Dendritic cell treated with granulocyte-macrophage colony-stimulating factor and Interleukin-4, amounts not matched to agents 40 ng/mL and 50 ng/mL, for 4 days (primary cell): ENCODE measurements around the gene NLRP8.
"Not testable (repeated sequence)": the region's sequence is repeated elsewhere in the genome, so short reads cannot be mapped to it uniquely, and the experiment has no call there.

Source experiments
- H3K27ac Mint-ChIP-seq: one replicate; pipeline ENCODE4 v1.8.0; 2022; ENCODE audit warnings: mild to moderate bottlenecking, mixed read lengths
- H3K27me3 Mint-ChIP-seq: one replicate; pipeline ENCODE4 v1.8.0; 2022; ENCODE audit warnings: mild to moderate bottlenecking, mixed read lengths
- H3K36me3 Mint-ChIP-seq: one replicate; pipeline ENCODE4 v1.8.0; 2022; ENCODE audit warnings: low read depth, mixed read lengths
- H3K4me1 Mint-ChIP-seq: one replicate; pipeline ENCODE4 v1.8.0; 2022; ENCODE audit warnings: low read depth, mixed read lengths
- H3K4me3 Mint-ChIP-seq: one replicate; pipeline ENCODE4 v1.8.0; 2022; ENCODE audit warnings: mild to moderate bottlenecking, moderate library complexity, mixed read lengths
- H3K9me3 Mint-ChIP-seq: one replicate; pipeline ENCODE4 v1.8.0; 2022; ENCODE audit warnings: mixed read lengths
- intact Hi-C: fragments of 100-400 bp; cut with micrococcal nuclease; formaldehyde crosslinking; loops from one replicate; pipeline ENCODE4 v1.15.0; 2022

Gene NLRP8

DNA sequence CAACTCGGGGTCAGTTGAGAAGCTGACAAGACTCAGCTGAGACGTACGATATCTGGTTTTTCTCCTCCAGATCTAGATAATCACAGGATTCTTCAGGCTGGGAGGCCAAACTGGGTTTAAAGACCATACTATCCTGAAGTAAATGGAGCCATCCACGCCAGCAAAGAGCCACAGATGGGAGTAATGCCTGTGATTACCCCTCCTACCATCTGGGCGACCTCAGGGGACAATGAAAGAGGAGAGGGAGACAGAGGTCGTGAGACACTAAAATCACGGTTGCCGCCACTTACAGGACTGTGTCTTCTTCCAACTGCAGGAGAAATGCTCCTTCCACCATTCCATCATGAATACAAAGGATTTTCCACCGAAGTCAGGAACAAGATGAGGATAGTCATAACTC is 12.4 kb upstream of the NLRP8 start:
- H3K27me3 Mint-ChIP-seq = no peaks in the 10 kb centered on the region
- no peak overlapping the region for H3K27ac Mint-ChIP-seq
- no peaks in the 10 kb centered on the region for H3K4me1 Mint-ChIP-seq
- H3K36me3 Mint-ChIP-seq = no peaks in the 10 kb centered on the region
- intact Hi-C loops = no loop called here
- no peak overlapping the region for H3K4me3 Mint-ChIP-seq
- H3K9me3 Mint-ChIP-seq = peaks cover 70% of the 10 kb centered on the region

DNA sequence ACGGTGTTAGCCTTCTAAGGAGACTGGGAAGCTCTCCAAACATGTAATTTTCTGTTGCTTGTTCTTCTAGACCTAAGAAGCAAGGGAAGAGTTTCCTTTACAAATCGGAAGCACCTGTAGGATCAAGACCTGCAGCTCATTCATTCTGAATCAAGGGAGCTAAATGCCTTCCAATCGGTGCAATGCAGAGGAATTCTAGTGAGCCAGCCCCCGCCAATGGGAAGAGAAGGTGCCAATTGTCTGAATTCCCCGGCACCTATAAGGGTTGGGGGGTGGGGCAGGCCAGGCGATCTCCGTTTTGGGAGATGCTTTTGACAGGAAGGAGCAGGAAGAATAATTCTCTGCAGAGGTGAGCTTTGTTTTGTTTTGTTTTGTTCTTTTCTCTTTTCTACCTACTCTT is 8.4 kb upstream of the NLRP8 start:
- H3K9me3 Mint-ChIP-seq = peaks cover 73% of the 10 kb centered on the region
- intact Hi-C loops = no loop called here
- H3K27me3 Mint-ChIP-seq = no peaks in the 10 kb centered on the region
- no peak overlapping the region for H3K4me3 Mint-ChIP-seq
- no peaks in the 10 kb centered on the region for H3K4me1 Mint-ChIP-seq
- H3K27ac Mint-ChIP-seq = no peak overlapping the region
- H3K36me3 Mint-ChIP-seq = no peaks in the 10 kb centered on the region

DNA sequence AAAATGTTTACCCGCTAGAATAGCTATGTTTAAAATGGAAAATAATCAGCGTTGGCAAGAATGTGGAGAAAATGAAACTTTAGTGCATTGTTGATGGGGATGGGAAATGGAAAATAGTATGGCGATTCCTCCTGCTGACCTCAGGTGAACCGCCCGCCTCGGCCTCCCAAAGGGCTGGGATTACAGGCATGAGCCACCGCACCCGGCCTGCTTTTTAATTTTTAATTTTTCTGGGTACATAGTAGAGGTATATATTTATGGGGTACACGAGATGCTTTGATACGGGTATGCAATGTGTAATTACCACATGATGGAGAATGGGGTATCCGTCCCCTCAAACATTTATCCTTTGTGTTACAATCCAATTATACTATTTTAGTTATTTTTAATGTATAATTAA is 7.3 kb upstream of the NLRP8 start:
- no peaks in the 10 kb centered on the region for H3K4me1 Mint-ChIP-seq
- no peak overlapping the region for H3K27ac Mint-ChIP-seq
- intact Hi-C loops = no loop called here
- H3K4me3 Mint-ChIP-seq = no peak overlapping the region
- no peaks in the 10 kb centered on the region for H3K36me3 Mint-ChIP-seq
- H3K27me3 Mint-ChIP-seq = no peaks in the 10 kb centered on the region
- peaks cover 62% of the 10 kb centered on the region for H3K9me3 Mint-ChIP-seq

DNA sequence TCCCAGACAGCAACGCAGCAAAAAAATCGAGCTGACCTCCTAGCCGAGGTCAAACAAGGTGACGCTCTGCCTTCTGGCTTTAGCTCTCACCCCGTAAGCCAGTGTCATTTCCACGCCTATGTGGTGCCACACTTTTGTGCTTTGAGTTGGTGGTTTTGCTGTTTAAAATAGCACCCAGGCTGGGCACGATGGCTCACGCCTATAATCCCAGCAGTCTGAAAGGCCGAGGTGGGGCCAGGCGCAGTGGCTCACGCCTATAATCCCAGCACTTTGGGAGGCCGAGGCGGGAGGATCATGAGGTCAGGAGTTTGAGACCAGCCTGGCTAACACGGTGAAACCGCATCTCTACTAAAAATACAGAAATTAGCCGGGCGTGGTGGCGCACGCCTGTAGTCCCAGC is 2.9 kb downstream of the NLRP8 start:
- H3K4me1 Mint-ChIP-seq, intact Hi-C loops, H3K27ac Mint-ChIP-seq, H3K27me3 Mint-ChIP-seq, H3K36me3 Mint-ChIP-seq, H3K4me3 Mint-ChIP-seq: not testable (repeated sequence)
- H3K9me3 Mint-ChIP-seq = peaks cover 79% of the 10 kb centered on the region

DNA sequence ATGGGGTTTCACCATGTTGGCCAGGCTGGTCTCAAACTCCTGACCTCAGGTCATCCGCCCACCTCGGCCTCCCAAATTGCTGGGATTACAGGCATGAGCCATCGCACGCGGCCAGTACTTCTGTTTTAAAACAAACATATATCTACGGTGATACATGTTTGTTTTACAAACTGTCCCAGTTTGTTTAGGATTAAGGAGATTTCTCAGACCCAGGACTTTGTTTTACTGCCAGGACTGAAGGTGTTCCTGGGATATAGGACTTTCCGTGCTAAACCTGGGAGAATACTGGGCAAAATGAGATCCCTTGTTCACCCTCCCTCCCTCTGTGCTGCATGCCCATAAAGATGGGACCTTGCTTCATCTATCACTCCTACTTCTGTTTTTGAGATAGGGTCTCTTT is 8.8 kb downstream of the NLRP8 start:
- intact Hi-C loops = no loop called here

DNA sequence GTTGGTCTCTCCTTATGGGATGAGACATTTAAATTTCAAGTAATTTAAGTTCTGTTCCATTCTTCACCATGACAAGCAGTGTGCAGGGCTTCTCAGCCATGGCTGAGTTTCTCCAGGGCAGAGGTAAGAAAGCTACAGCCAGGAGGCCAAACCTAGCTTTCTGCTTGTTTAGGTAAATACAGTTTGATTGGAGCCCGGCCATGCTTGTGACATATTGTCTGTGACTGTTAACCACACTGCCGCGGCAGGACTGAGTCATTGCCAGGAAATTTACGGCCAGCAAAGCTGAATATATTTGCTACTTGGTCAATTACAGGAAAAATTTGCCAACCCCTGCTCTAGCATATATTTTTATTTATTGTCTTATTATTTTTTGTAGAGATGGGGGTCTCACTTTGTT is 10.7 kb downstream of the NLRP8 start:
- Mint-ChIP-seq H3K4me3 (no peak overlapping the region), H3K9me3 (peaks cover 65% of the 10 kb centered on the region), H3K36me3 (no peaks in the 10 kb centered on the region), H3K4me1 (no peaks in the 10 kb centered on the region), H3K27me3 (no peaks in the 10 kb centered on the region), H3K27ac (no peak overlapping the region)
- intact Hi-C loops = no loop called here

More for the DNA sequence above, 8.8 kb downstream of the NLRP8 start:
- Mint-ChIP-seq H3K4me1 (no peaks in the 10 kb centered on the region), H3K27me3 (no peaks in the 10 kb centered on the region), H3K36me3 (no peaks in the 10 kb centered on the region), H3K9me3 (peaks cover 63% of the 10 kb centered on the region), H3K27ac (no peak overlapping the region), H3K4me3 (no peak overlapping the region)

DNA sequence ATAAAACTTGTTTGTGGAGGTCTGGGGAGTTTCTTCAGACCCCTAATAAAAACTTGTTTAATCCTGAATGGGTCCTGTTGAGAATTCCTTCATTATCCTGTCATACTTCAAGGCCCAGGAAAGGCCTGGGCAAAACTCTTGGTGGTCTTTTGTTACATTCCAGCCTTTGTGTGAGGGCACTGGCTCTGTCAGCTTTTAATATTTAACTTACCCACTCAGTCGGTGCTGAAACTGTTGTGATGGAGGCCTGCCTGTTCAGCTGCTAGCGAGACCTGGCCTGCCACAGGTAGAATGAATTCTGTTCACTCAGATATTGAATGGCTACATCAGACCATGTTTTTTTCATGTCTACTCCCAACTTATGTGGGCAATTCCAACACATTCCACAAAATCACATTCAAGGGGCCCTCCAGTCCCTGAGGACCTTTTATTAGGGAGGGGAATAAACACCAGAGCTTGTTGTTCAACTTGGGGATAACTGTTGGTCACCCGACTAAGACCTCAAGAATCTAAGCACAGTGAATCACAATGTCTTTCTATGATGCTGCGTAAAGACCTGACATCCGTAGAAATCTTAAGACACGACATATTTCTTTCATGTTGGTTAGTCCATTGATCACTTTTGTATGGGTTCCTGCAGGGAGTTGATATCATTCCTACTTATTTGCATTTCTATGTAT is 12.5 kb downstream of the NLRP8 start:
- Mint-ChIP-seq H3K9me3 (peaks cover 59% of the 10 kb centered on the region), H3K27me3 (no peaks in the 10 kb centered on the region), H3K4me3 (no peak overlapping the region), H3K36me3 (no peaks in the 10 kb centered on the region), H3K27ac (no peak overlapping the region), H3K4me1 (no peaks in the 10 kb centered on the region)
- intact Hi-C loops = no loop called here

DNA sequence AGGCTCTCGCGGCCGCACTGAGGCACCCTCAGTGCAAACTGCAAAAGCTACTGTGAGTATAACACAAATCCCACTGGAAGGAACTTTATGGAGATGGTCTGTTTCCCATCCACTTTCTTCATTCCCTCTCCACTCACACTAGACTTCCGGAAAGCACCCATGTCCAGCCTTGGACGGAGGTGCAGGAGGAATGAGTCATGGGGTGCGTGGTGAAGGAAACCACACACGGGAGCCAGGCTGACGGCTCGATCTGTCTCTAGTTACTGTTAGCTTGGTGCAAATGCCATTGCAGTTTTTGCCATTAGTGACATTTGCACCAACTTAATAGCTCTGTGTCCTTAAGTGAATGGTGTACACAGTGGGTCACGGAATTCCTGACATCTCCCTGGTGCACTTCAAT is 14.6 kb downstream of the NLRP8 start:
- no peaks in the 10 kb centered on the region for H3K36me3 Mint-ChIP-seq
- H3K27ac Mint-ChIP-seq = no peak overlapping the region
- no peaks in the 10 kb centered on the region for H3K4me1 Mint-ChIP-seq
- intact Hi-C loops = no loop called here
- peaks cover 53% of the 10 kb centered on the region for H3K9me3 Mint-ChIP-seq
- H3K27me3 Mint-ChIP-seq = no peaks in the 10 kb centered on the region
- no peak overlapping the region for H3K4me3 Mint-ChIP-seq

DNA sequence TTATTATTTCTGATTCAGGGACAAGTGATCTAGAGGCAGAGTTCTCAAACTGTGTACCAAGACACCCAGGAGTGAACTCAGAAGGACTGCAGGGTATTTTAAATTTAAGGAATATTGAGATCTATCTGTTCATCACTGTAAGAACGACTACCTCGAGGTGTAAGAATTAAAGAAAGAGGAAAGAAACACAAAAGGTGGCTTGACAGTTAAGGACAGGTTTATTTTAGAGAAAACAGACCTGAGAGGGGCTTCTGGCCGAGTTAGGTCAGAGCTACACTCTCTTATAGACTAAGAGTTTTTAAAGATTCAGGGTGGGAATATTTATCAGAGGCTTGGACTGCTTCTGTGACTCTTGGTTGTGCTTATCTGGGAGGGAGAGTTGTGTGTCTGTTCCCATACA is 26.4 kb downstream of the NLRP8 start:
- intact Hi-C loops = no loop called here
- Mint-ChIP-seq H3K36me3 (no peaks in the 10 kb centered on the region), H3K9me3 (peaks cover 84% of the 10 kb centered on the region), H3K4me1 (no peaks in the 10 kb centered on the region), H3K27ac (no peak overlapping the region), H3K4me3 (no peak overlapping the region), H3K27me3 (no peaks in the 10 kb centered on the region)

DNA sequence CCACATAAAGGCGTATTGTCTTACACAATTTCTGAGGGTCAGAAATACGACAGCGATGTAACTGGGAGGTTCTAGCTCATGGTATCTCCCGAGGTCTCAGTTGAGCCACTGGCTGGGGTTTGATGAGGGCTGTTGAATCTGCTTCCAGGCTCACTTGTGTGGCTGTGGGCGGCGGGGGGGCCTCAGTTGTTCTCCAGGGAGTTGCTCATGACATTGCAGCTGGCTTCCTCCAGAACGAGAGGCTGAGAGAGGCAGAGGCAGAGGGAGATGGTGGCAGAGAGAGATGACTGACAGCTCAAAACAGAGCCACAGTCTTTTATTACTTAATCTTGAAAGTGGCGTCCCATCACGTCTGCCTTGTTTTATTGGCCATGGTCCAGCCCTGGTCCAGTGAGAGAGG is 32.8 kb downstream of the NLRP8 start:
- Mint-ChIP-seq H3K27ac (no peak overlapping the region), H3K27me3 (no peaks in the 10 kb centered on the region), H3K36me3 (no peaks in the 10 kb centered on the region), H3K4me1 (no peaks in the 10 kb centered on the region), H3K4me3 (no peak overlapping the region), H3K9me3 (peaks cover 55% of the 10 kb centered on the region)
- intact Hi-C loops = no loop called here

DNA sequence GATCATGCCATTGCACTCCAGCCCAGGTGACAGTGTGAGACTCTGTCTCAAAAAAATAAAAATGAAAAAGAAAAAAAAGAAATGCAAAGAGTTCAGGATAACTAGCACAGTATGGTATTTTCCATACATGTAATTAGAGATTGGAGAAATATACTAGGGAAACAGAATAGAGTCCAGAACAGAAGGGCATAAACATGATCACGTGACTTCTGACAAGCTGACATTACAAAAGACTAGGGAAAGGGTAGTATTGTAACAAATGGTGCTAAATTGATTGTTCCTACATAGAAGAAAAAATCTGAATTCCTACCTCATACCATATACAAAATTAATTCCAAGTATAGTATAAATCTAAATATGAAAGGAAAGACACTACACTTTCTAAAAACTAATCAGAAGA is 37.6 kb downstream of the NLRP8 start:
- no peak overlapping the region for H3K27ac Mint-ChIP-seq
- intact Hi-C loops = no loop called here
- peaks cover 51% of the 10 kb centered on the region for H3K9me3 Mint-ChIP-seq
- H3K4me3 Mint-ChIP-seq = no peak overlapping the region
- no peaks in the 10 kb centered on the region for H3K4me1 Mint-ChIP-seq
- no peaks in the 10 kb centered on the region for H3K36me3 Mint-ChIP-seq
- no peaks in the 10 kb centered on the region for H3K27me3 Mint-ChIP-seq

DNA sequence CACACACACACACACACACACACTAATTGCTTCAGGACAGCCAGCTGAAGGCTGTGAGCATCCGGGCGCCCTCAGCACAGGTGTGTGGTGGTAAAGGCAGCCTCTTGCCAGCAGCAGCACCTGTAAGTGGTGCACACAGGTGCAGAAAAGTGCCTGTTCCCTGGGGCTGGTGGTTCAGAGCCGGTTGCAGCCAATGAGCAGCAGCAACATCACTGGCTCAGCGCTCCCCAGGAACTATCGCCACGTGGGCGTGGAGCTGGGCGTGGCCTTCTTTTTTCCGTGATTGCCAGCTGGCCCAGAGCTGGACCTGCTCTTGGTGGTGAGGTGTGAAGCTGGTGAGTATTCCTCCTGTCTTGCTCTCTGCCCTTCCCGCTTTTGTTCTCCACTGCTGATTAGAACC is 38.9 kb downstream of the NLRP8 start, which contains the start of gene NLRP5:
NLRP5 (plus strand) TSS at position 289 of the 400 bp plus-strand sequence.
- Mint-ChIP-seq H3K9me3 (peaks cover 41% of the 10 kb centered on the region), H3K4me1 (no peaks in the 10 kb centered on the region), H3K27me3 (no peaks in the 10 kb centered on the region), H3K27ac (no peak within 1 kb of the TSS), H3K36me3 (no peaks in the 10 kb centered on the region), H3K4me3 (no peak within 1 kb of the TSS)
- intact Hi-C loops = no loop called here

DNA sequence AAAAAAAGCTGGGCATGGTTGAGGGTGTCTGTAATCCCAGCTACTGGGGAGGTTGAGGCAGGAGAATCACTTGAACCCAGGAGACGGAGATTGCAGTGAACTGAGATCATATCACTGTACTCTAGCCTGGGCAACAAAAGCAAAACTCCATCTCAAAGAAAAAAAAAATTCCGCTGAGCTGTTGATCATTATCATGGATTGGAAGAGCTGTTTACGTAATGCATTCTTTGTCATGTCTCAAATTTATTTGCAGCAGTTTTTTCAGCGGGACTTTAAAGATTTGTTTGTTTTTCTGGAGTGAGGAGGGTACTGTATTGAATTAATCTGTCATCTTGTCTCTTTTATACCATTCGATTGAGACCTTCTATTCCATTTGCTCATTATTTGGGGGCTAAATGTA is 43.2 kb downstream of the NLRP8 start:
- no peak overlapping the region for H3K4me3 Mint-ChIP-seq
- peaks cover 68% of the 10 kb centered on the region for H3K9me3 Mint-ChIP-seq
- intact Hi-C loops = no loop called here
- H3K27me3 Mint-ChIP-seq = no peaks in the 10 kb centered on the region
- no peak overlapping the region for H3K27ac Mint-ChIP-seq
- H3K4me1 Mint-ChIP-seq = no peaks in the 10 kb centered on the region
- H3K36me3 Mint-ChIP-seq = no peaks in the 10 kb centered on the region

DNA sequence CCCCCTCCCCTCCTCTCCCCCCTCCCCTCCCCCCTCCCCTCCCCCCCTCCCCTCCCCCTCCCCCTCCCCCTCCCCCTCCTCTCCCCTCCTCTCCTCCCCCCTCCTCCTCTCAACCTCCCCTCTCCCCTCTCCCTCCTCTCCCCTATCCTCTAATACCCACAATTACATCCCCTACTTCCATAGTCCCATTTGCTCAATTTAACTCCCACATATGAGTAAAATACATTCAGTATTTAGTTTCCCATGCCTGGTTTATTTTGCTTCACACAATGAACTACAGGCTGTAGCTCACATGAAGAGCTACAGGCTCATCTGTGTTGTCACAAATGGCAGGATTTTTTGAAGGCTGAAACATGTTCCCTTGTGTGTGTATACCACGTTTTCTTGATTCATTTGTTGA is 45.9 kb downstream of the NLRP8 start:
- no peaks in the 10 kb centered on the region for H3K27me3 Mint-ChIP-seq
- peaks cover 63% of the 10 kb centered on the region for H3K9me3 Mint-ChIP-seq
- intact Hi-C loops = no loop called here
- no peaks in the 10 kb centered on the region for H3K4me1 Mint-ChIP-seq
- H3K27ac Mint-ChIP-seq = no peak overlapping the region
- H3K36me3 Mint-ChIP-seq = no peaks in the 10 kb centered on the region
- H3K4me3 Mint-ChIP-seq = no peak overlapping the region

DNA sequence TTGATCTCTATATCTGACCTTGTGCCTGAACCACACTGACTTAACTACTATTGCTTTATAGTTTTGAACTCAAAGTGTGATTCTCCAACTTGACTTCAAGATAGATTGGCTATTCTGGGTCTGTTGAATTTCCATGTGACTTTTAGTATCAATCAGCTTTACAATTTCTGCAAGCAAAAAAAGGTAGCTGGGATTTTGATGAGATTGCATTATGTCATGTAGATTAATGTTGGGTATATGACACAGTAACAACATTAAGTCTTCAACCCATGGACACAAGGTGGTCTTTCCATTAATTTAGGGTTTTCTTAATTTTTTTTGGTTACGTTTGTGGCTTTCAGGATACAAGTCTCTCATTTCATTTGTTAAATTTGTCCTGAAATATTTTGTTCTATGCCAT is 67.1 kb downstream of the NLRP8 start:
- H3K36me3 Mint-ChIP-seq = no peaks in the 10 kb centered on the region
- intact Hi-C loops = no loop called here
- no peak overlapping the region for H3K27ac Mint-ChIP-seq
- H3K27me3 Mint-ChIP-seq = no peaks in the 10 kb centered on the region
- peaks cover 37% of the 10 kb centered on the region for H3K9me3 Mint-ChIP-seq
- H3K4me1 Mint-ChIP-seq = no peaks in the 10 kb centered on the region
- H3K4me3 Mint-ChIP-seq = no peak overlapping the region
